Brain microvascular endothelial cell (primary cell): ENCODE measurements around the gene BTNL2.
A peak's percentile ranks its signal among the peaks of the same experiment; 100 is the strongest.

Experiments used
- DNase-seq: peaks from one replicate; pipeline ENCODE4 v3.0.0-alpha.2; 2020
- H3K27ac ChIP-seq: fragments of 250-450 bp; sonication (Bioruptor Pico); 2 replicates; pipeline ENCODE4 v1.5.1; 2020; ENCODE audit warnings: mild to moderate bottlenecking, moderate library complexity
- H3K27me3 ChIP-seq: fragments of 250-450 bp; sonication (Bioruptor Pico); replicated peaks from 2 replicates; pipeline ENCODE4 v1.5.1; 2020; ENCODE audit warnings: mild to moderate bottlenecking
- H3K36me3 ChIP-seq: fragments of 250-450 bp; sonication (Bioruptor Pico); replicated peaks from 2 replicates; pipeline ENCODE4 v1.5.1; 2020; ENCODE audit warnings: mild to moderate bottlenecking
- H3K4me3 ChIP-seq: 2 replicates; pipeline ENCODE4 v1.5.1; 2011; ENCODE audit warnings: low read depth, mild to moderate bottlenecking, control low read depth, low read length, moderate library complexity
- CTCF ChIP-seq: IDR thresholded peaks from 2 replicates; pipeline ENCODE4 v1.5.1; 2011; ENCODE audit warnings: low read depth, mild to moderate bottlenecking, moderate library complexity, low read length, control low read depth, inconsistent platforms; ENCODE audit errors: missing control alignments
- in situ Hi-C: cut with HindIII; loops from 2 replicates; pipeline ENCODE4 v1.10.0; 2017; ENCODE audit warnings: low sequenced_read_pairs, low pct_ligation_motif_present

BTNL2 gene

GRCh38 chr6:32402812-32403211, 4.2 kb downstream of the BTNL2 start:
- peaks cover 5% of the 10 kb centered on the region for H3K27me3 ChIP-seq
- in situ Hi-C loops, result no loop called here
- TF ChIP-seq CTCF, result no peak
- no peak overlapping the region for H3K27ac ChIP-seq
- no peak overlapping the region for H3K4me3 ChIP-seq
- DNase-seq, result no peak
- no peaks in the 10 kb centered on the region for H3K36me3 ChIP-seq

GRCh38 chr6:32401284-32401963, 5.6 kb downstream of the BTNL2 start:
- no peak for TF ChIP-seq CTCF
- in situ Hi-C loops, result no loop called here
- Histone ChIP-seq H3K27me3 (peaks cover 5% of the 10 kb centered on the region), H3K27ac (no peak overlapping the region), H3K4me3 (no peak overlapping the region), H3K36me3 (no peaks in the 10 kb centered on the region)
- DNase-seq, result no peak

GRCh38 chr6:32397252-32397920, 9.6 kb downstream of the BTNL2 start:
- no peak for TF ChIP-seq CTCF

GRCh38 chr6:32396028-32396427, 11.0 kb downstream of the BTNL2 start:
- DNase-seq, result no peak
- Histone ChIP-seq H3K27ac (no peak overlapping the region), H3K27me3 (no peaks in the 10 kb centered on the region), H3K36me3 (no peaks in the 10 kb centered on the region), H3K4me3 (no peak overlapping the region)
- no peak for TF ChIP-seq CTCF
- in situ Hi-C loops, result no loop called here

More at GRCh38 chr6:32397252-32397920, 9.6 kb downstream of the BTNL2 start:
- Histone ChIP-seq H3K27ac (no peak overlapping the region), H3K36me3 (no peaks in the 10 kb centered on the region), H3K27me3 (no peaks in the 10 kb centered on the region), H3K4me3 (no peak overlapping the region)
- no peak for DNase-seq
- in situ Hi-C loops, result no loop called here

GRCh38 chr6:32393665-32394420, 13.1 kb downstream of the BTNL2 start:
- no peaks in the 10 kb centered on the region for H3K27me3 ChIP-seq
- in situ Hi-C loops, result no loop called here
- no peak overlapping the region for H3K27ac ChIP-seq
- no peaks in the 10 kb centered on the region for H3K36me3 ChIP-seq
- H3K4me3 ChIP-seq, result no peak overlapping the region
- DNase-seq, result peak; percentile 18
- TF ChIP-seq CTCF, result no peak
